Measurements from ENCODE around the gene ARID5B. TPM values are rescaled to one million over a fixed set of nuclear protein-coding genes. Genes with fewer than 3 reads are reported as not detected.

ARID5B gene
- total RNA-seq, 1 experiment from 2014 or later, result 1.4 TPM

- no peak for DNase-seq (ENCODE audit: extremely low read depth, low read depth)
Measured at GRCh38 chr10:61904733-61905725, 3.5 kb downstream of the ARID5B start.

DNA sequence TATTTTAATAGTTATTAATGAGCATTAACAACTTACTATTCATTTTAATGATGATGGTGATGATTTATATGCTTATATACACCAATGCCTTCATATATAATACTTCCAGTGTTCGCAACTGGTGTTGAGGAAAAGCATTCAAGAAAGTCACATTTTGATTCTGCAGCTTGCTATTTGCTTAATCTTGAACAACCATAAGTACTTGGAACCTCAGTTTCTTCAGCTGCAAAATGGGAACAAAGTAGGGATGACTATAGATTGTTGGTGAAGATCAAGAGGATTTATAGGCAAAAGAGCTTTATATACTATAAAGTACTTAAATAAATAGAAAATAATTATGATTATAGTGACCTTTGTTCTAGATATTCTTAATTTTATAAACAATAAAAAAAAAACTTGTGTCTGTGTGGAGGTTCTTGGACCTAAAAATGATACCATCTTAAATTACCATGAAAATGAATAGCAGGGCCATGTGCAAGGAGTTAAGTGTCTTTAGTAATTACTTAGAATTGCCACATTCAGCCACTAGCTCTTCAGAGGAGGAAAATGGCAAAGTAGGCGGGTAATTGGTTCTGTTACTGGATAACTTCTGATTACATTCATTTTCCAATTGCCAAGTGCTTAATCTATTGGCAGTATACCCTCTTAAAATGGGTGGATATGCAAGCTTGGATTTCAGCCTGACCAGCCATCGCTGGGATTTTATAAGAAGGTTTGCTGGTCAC, 4.5 kb downstream of the ARID5B start:
- DNase-seq (ENCODE audit: extremely low read depth, low read depth), result no peak

GRCh38 chr10:61906562-61906901, 5.0 kb downstream of the ARID5B start:
- no peak for DNase-seq (ENCODE audit: extremely low read depth, low read depth)

DNA sequence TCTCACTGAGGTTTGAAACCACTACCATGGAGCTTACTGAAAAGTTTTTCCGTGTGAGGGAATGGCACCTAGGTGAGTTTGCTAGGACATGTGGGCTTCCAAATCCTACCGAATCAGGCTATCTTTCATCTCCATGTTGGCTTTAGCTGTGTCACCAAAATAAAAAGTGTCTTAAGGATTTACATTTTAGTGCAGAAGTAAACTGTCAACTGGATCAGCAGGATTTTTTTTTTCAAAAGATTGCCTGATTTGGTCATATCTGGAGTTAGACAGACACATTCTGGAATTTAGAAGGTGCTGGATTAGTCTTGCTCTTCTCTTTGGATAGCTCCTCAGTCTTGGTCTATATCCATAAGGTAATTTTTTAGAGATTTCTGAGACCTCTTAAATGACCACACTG, 5.5 kb downstream of the ARID5B start:
- DNase-seq (ENCODE audit: extremely low read depth, low read depth), result no peak

DNA sequence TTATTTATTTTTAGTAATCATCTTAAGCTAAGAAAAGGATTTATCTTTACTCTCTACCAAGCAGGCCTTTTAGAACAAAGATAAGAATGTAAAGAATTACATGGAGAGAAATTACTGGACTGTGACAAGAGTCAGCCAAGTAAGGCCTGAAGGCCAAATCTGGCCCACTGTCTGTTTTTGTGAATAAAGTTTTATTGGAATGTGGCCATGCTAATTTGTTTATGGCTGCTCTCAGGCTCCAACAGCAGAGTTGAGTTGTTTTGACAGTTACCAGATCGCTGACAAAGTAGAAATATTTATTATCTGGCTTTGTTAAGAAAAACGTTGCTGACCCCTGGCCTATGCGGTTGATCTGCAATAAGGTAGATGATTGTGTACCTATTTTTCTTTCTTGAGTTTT, 6.1 kb downstream of the ARID5B start:
- DNase-seq (ENCODE audit: extremely low read depth, low read depth), result no peak

DNA sequence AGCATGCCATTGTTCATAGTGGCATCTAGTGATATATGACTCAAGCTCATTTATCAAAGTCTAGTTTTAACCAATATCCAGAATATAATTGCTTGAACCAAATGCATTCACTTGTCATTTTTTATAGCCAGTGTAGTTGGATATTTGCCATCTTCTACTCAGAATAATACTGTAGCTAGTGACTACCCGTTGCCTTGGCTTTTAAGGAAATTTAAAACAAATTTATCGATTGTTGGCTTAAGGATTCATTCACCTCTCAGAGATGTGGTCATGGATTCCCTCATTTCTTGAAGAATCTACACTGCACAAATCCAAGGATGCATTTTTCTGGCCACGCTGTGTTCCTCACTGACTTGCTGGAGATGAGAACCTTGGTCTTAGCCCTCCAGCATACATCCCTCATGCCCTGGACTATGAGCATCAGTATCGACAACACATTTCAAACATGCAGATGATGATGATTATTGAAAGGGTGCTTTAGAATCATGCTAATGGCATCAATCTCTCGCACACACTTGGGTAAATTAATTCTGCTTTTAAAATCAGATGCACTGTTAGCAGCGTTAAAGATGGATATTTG, 8.8 kb downstream of the ARID5B start:
- DNase-seq (ENCODE audit: extremely low read depth, low read depth), result no peak

- DNase-seq (ENCODE audit: extremely low read depth, low read depth), result no peak
Measured at GRCh38 chr10:61910894-61911293, 9.4 kb downstream of the ARID5B start.

GRCh38 chr10:61911425-61911824, 9.9 kb downstream of the ARID5B start:
- no peak for DNase-seq (ENCODE audit: extremely low read depth, low read depth)

DNA sequence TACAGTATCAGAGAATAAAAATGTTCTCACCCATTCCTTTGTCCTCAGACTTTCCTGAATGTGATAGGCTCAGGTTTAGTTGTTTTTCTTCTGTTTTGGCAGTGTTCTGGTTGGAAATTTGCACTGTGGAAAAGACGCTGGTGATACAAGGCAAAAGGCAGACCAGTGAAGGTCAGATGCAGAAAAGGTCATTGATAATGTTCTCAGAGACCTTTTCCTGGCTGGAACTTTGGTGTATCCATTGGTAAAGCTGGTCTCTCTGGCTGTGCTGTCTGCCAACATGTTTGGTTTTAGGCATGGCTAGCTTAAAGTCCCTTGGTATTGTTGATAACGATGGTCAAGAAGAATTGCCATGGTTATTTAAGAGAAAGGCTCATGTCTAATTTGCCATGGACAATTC, 11.5 kb downstream of the ARID5B start:
- DNase-seq (ENCODE audit: extremely low read depth, low read depth), result no peak

- DNase-seq (ENCODE audit: extremely low read depth, low read depth), result no peak
Measured at GRCh38 chr10:61918140-61918539, 16.6 kb downstream of the ARID5B start.

GRCh38 chr10:61918989-61919388, 17.5 kb downstream of the ARID5B start:
- DNase-seq (ENCODE audit: extremely low read depth, low read depth), result no peak

GRCh38 chr10:61919646-61920215, 18.2 kb downstream of the ARID5B start:
- no peak for DNase-seq (ENCODE audit: extremely low read depth, low read depth)

DNA sequence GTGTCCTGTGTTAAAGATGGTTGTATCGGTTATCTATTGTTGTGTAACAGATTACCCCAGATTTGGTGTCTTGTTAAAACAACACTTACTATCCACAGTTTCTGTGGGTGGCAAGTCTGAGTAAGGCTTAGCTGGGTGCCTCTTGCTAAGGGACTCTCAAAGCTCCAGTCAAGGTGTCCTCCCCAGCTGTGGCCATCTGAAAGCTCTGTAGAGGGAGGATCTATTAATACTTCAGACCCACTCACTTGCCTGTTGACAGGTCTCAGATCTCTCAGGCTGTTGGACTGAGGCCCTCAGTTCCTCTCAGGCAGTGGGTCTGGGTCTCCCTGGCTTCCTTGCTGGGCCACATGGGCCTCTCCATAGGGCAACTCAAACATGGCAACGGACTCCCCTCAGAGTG, 19.6 kb downstream of the ARID5B start:
- no peak for DNase-seq (ENCODE audit: extremely low read depth, low read depth)

DNA sequence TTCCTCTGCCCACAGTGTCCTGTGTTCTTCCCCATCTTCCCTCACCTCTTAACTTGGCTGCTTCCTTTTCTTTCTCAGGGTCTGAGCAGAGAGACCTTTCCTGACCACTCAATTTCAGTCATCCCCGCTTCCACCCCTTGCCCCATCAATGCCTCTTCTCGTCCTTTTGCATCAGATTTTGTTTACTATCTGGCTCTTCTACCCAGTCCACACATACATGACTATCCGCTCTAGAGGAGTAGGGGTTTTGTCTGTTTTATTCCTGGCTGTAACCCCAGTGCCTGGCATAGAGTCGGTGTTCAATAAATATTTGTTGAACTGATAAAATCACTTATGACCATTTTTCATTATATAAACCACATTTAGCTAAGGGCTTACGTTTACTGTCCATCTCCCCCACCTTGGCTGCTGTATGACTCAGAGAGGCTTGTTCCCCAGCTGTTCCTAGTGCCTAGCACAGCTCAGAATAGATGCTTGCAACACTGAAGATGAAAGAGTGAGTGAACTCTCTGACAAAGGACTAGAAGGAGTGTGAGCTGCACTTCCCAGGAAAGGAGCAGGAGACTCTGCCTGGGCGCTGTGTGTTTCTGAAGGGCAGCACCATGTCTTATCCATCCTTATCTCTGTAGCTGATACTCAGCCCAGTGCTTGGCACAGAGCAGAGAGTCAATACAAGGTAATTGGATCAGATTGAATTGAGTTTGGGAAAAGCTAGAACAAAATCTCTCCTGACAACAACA, 21.9 kb downstream of the ARID5B start:
- DNase-seq (ENCODE audit: extremely low read depth, low read depth), result no peak

DNA sequence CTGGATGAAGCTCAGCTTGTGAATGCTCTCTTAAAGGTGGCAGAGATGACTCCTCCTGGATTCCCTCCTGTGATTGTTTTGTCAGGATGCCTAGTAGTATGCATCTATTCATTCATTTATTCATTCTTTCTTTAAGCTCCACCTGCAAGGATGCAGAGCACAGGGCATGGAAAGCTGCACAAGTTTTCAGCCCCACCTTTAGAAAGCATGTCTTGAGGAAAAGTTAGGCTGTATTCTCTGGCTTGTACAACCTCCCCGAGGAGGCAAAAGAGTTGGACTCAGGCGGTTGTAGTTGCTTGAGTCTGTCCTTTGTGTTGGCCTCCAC, 22.4 kb downstream of the ARID5B start:
- no peak for DNase-seq (ENCODE audit: extremely low read depth, low read depth)

DNA sequence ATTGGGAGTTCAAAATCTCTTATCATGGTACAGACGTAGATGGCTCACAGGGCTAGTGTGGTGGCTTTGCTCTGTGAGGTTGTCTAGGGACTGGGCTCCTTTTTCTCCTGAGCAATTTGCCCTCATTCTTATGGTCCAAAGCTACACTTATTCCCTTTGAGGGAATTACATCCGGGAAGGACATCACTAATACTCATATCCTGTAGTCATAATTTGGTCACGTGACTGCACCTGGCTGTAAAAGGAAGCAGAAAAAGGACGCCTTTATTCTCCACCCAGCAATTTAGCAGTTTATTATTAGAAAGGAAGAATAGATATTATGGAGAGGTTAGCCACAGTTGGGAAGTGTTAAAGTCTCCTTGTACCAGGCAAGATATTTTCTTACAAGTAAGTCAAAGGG, 28.1 kb downstream of the ARID5B start:
- no peak for DNase-seq (ENCODE audit: extremely low read depth, low read depth)

- DNase-seq (ENCODE audit: extremely low read depth, low read depth), result no peak
Measured at GRCh38 chr10:61931620-61932332, 30.3 kb downstream of the ARID5B start.

GRCh38 chr10:61933859-61934555, 32.5 kb downstream of the ARID5B start:
- no peak for DNase-seq (ENCODE audit: extremely low read depth, low read depth)

GRCh38 chr10:61935077-61935476, 33.6 kb downstream of the ARID5B start:
- no peak for DNase-seq (ENCODE audit: extremely low read depth, low read depth)

Measured in NCI-H460 (cell line).